ENCODE measurements around the gene GON4L.
"Not testable (repeated sequence)": the region's sequence is repeated elsewhere in the genome, so short reads cannot be mapped to it uniquely, and the experiment has no call there.

GON4L gene

DNA sequence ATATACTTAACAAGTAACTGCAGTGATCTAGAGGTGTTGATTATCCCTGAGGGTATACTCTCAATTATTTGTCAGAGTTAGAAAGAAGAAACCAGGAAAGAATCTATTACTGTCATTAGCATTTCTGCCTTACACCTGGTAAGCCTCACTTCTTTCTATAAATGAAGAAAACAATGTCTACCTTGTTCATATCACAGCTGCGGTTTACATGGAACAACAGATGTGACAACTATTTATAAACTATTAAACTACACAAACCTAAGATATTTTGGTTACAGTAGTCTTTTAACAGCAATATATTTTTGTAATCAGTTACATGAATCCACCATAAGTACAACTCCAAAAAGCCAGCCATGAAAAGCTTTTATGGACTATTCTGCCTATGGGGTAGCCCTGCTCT is 40.7 kb downstream of the GON4L start:
- no peak for DNase-seq

DNA sequence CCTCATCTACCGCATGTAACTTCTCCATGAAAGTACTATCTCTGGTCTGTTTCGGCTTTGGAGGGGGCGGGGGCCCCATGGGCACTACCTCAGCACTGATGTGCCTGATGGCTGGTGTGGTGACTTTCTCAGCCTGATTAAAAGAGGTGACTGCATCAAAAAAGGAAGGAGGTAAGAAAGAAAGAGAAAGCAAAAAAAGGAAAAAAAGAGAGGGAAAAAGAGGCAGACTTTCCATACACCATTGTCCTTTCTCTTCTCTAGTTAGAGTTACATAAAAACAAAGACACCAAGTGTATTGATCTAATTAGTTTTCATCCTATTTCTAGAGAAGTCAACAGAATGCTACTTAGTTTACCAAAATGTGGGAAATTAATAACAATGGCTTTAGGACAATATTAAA is 43.3 kb downstream of the GON4L start:
- no peak for DNase-seq

DNA sequence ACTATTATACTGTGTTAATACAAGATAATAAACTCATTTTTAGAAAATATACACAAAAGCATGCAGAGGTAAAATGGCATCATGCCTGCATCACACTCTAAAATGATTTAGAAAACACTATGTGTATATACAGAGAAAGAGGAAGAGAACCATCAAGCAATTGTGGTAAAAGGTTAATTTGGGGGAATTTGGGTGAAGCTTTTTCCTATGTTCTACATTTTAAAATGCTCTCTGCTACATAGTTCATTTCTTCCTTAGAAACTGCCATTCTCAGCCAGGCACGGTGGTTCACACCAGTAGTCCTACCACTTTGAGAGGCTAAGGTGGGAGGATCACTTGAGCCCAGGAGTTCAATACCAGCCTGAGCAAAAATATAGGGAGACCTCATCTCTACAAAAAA is 44.1 kb downstream of the GON4L start:
- DNase-seq = no peak

DNA sequence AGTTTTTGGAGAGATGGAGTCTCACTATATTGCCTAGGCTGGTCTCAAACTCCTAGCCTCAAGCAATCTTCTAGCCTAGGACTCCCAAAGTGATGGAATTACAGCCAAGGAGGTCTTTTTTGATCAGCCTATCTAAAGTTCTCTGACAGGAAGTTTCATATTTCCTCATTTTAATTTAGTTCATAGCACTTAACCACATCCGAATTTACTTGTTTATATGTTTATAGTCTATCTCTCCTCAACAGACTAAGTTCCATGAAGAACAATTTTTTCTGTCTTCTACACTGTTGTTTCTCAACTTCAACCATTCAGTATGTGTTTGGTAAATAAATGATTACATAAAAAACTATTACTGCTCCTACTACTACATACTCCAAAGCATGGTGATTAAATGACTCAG is 47.9 kb downstream of the GON4L start:
- DNase-seq = no peak

DNA sequence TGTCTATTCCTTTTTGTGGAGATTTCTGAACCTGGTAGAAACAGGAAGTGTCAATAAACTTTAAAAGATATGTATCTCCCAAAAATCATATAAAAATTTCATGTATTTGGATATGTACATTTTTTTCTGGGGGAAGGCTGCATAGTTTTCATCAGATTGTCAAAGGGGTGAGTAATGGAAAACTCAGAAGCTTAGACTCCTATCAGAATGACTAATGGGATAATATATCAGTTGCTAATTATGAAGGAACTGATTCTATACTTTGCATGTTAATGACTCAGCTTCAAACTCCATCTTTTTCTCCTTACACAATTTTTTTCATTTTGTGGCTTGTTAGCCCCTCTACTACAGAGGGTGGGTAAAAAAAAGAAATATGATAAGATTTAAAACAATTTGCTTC is 55.9 kb downstream of the GON4L start:
- no peak for DNase-seq

DNA sequence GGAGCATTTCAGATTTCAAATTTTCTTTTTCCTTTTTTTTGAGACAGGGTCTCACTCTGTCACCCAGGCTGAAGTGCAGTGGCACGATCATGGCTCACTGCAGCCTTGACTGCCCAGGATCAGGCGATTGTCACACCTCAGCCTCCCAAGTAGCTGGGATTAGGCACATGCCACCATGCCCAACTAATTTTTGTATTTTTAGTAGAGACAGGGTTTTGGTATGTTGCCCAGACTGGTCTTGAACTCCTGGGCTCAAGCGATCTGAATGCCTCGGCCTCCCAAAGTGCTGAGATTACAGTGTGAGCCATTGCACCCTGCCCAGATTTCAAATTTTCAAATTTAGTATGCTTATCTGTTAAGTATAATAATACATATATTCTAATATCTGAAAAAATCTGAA is 61.4 kb downstream of the GON4L start:
- DNase-seq = not testable (repeated sequence)

DNA sequence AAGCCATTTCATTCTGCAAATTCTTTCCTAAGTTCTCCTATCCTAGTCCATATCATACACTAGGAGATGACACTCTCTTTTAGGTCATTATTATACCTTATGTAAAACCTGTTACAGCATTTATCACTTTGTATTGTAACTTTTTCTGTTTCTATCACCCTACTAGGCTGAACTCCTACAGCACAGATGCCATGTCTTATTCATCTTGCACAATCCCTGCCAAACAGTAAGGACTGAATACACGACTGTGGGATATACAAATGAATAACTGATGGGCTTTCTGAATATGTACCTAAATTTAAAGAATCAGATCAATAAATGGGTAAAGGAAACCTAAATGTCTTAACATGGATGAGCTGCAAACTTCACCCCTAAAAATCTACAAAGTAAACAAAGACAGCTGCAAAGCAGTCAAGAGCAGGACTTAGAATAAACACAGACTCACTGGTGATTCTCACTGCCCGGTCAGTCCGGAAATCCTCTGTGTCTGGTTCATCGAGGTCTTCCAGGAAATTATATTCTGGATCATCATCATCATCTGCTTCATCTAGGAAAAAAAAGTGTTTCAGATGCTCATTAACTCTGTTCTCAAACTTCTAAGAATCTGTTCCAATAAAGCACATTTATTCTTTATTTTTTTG is 62.3 kb downstream of the GON4L start:
- DNase-seq = no peak

DNA sequence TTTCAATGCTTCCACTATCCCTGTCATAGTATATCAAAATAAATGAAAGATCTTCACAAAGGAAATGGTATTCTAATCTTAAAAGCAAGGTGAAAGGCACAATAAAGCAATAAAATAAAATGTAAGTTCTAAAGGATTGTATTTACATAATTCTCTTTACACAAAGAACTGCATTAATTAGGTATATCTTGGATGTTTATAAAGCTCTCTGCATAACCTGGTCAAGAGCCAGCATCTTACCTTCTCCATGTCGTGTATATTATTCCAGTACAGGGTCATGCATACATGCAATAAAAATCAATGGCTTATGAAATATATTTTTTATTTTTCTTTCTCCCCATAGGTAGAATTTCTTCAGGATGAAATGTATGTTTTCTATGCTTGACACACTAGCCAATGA is 63.8 kb downstream of the GON4L start:
- DNase-seq = no peak

DNA sequence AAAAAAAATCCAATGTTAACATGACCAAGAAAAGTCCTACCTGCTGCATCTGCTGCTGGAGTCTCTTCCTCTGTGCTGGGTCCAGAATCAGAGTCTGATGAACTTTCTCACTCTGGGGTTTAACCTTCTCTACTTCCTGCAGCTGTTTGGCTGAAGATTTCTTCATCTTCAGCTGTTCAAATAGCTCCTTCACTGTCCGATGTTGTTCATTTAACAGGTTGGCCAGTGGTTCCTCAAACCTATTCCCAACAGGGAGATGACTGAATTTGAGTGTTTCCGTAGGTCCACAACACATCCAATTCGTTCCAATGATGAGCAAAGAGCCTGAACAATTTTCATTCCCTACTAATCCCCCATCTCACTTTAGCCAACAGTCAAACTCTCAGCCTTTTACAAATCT is 79.4 kb downstream of the GON4L start:
- DNase-seq = no peak

DNA sequence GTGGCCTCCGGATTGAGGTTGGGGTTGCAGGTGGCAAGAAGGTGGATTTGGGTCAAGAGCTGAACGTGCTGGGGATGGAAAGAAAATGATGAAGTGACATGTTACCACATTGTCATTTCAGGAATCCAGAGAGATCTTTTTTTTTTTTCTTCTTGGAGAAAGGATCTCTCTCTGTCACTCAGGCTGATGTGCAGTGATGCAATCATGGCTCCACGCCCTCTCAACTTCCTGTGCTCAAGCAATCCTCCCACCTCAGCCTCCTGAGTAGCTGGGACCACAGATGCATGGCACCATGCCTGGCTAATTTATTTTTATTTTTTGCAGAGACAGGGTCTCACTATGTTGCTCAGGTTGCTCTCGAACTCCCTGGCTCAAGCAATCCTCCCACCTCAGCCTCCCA is 80.6 kb downstream of the GON4L start:
- DNase-seq = no peak

DNA sequence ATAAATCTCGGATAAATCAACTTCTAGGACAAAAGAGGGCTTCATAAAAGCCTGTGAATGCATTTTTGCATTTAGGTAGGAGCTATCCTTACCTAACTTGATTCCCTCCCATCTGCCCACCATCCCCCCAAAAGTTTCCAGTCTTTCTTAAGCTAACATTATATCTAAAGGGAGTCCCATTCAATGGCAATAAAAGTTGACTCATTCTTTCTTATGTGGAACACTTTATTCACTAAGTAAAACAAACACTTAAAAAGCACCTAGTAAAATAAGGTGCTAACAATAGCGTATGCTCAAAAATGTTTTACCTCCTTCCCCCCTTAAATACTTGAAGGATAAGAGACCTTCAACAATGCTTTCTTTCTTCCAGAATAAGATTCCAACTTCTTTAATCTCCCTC is 83.8 kb downstream of the GON4L start:
- no peak for DNase-seq

DNA sequence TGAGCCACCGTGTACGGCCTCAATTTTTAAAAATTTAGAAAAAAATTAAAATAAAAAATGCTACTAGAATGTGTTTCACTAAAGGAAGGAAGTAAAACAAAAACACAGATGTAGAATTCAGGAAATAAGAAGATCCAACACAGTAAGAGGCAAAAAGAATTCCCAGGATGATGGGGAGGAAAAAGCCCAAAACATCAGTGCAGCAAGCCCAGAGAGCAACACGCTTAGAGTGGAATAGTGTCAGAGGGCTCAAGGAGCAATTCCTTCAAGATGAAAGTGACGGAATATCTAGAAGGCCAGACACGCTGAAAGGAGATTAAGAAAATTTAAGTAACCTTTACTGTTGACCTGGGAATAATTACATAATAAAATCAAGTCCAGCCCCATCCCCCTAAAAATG is 87.8 kb downstream of the GON4L start:
- DNase-seq = no peak

DNA sequence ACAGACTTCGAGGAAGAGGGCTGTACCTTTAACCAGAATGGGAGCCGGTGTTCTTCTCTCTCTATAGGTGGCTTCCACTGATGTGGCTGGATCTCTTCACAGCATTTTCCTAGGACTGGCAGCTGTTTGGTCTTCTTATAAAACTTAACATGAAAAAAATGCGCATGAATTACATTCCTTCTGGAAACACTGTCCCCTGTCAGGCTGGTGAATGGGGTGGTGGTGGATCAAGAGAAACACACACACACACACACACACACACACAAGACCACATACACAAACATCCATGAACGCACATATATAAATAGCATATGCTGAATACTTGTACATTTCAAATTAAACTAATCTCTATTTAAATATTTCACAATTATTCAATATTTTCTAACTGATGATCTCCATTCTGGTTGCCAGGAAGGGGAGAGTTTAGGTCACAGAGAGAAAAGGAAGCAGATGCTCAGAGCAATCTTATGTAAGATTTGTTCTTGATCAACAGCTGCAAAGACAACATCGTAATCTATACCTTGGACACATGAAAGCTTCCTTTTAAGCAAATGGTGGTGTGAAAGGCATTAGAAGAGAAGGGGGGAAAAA is 89.5 kb downstream of the GON4L start:
- DNase-seq = not testable (repeated sequence)

DNA sequence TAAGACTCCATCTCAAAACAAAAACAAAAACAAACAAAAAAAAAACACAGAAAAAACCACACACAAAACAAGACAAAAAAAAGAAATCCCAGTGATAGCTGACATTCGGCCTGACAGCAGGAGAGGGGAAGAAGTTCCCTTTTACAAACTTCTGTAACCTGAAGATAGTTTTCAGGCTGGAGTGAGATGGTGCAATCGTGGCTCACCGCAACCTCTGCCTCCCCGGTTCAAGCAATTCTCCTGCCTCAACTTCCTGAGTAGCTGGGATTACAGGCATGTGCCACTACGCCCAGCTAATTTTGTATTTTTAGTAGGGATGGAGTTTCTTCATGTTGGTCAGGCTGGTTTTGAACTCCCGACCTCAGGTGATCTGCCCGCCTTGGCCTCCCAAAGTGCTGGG is 93.0 kb downstream of the GON4L start:
- DNase-seq = not testable (repeated sequence)

DNA sequence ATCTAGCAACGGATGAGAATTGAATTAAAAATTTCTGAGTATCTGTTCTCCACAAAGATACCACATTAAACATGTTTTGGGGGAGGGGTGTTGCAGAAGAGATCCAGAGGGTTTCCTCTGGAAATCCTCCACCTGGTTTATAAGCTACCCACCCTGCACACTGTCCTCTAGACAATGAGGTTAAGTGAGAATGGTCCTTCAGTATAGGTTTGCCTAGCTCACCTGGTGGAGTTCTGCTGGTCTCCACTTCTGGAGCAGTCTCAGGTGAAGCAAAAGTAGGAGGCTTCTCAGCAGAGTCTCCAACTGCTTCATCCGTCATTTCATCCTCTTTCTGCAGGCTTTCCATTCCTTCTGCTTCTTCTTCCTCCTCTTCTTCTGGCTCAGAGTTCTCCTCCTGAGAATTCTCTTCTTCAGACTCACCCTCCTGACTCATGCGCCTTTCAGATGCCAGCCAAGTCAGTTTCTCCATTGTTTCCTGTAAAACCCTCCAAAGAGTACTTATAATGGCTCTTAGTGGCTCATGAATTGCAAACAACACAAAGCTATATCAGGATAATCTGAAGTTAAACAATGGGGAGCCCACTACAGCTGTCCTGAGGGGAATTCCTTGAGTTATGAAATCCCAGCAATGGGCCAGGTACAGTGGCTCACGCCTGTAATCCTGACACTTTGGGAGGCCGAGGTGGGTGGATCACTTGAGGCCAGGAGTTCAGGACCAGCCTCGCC is 93.8 kb downstream of the GON4L start:
- DNase-seq = not testable (repeated sequence)

DNA sequence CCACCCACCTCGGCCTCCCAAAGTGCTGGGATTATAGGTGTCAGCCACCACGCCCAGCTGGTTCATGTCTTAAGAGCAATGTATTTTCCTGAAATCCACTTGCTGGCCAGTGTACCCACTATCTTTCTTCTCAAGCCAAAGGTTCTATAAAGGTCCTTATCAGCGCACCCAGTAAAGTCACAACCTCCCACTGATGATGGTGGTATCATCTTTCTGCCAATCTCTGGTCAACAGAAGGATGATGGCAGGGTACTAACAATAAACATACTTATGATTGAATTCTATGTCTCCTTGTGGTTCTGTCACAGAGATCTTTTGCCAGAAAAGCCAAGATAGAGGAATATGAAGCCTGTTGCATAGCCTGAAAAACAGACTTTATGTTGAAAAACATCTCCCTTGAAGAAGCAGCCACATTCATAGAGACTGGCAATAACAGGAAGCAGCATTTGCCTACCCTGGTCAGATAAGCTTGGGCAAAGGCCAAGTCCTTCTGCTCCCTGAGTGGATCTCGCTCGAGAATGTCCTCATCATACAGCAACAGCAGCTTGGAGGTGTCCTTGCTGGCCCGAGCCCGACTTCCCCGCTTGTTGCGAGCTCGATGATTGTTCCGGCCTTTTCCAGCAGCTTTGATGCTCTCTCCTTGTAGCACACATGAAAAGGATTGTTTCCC is 95.1 kb downstream of the GON4L start:
- DNase-seq = no peak

DNA sequence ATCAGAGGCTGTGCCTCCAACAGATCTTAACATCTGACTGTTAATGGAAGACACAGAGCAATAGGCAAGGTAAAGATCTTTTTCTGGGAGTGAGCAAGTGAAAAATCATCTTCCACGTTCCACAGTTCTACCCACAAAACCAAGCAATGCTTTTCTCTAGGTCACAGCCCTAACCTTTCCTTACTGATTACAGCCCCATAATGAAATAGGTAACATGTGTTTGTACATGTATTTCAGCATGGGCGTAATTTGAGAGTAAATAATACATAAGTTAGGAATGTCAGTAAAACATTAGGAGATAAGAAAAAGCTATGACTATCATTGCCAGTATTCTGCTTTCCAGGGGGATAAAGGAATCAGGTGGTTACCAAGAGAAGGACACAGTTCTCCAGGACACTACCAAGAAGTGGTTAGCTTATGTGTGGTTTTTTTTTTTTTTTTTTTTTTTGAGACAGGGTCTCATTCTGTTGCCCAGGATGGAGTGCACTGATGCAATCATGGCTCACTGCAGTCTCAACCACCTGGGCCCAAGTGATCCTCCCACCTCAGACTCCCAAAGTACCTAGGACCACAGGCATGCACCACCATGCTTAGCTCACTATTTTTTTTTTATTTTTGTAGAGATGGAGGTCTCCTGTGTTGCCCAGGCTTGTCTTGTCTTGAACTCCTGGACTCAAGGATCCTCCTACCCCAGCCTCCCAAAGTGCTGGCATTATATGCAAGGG is 96.1 kb downstream of the GON4L start:
- no peak for DNase-seq

DNA sequence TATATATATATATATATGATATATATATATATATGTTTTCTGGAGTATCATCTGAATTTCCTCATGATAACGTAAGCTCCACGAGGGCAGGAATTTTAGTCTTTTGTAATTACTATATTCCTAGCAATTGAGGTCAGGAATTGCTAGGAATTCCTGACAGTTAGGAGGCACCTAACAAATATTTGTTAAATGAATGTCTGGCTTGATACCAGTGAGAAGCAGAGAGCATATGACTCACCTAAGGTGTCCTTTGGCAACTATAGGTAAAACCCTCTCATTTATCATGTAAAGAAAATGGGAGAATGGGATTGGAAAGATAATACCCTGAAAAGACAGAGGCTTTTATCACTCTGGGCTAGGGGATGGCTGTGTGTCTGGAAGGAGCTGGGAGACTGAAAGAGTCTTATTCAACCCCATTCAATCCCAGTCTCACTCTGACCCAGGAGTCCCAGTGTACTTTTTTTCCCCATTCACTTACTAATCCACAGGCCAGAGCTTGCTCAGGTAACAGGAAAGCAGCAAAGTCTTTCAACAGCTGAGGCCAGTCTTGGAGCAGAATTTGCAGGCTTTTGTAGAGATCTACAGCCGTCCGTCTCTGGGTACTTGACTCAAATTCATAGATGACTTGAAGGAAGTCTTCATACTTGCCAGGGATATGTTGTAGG is 96.9 kb downstream of the GON4L start:
- DNase-seq = no peak

DNA sequence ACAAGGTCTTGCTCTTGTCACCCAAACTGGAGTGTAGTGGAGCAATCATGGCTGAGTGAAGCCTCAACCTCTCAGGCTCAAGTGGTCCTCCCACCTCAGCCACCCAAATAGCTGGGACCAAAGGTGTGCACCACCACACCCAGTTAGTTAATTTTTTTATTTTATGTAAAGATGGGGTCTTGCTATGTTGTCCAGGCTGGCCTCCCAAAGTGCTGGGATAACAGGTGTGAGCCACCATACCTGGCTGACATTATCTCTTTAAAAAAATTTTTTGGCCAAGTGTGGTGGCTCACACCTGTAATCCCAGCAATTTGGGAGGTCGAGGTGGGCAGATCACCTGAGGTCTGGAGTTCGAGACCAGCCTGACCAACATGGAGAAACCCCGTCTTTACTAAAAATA is 98.0 kb downstream of the GON4L start:
- not testable (repeated sequence) for DNase-seq

DNA sequence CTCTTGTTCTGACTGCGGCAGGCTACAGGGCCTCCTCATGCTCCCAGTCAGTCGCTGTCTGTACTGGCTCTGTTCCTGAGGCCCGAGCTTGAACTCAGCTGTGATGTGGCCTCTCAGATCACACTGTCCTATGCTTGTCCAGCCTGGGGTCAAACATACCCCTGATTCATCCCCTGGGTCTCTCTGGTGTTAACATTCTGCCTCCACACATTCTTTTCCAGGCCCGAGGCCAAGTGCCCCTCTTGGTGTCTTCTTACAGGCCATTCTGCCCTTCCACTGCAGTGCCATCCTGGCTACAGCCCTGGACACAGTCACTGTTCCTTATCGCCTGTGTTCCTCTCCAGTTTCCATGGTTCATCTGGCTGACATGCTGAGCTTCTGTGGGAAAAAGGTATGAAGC is 108.9 kb downstream of the GON4L start:
- DNase-seq = not testable (repeated sequence)

DNA sequence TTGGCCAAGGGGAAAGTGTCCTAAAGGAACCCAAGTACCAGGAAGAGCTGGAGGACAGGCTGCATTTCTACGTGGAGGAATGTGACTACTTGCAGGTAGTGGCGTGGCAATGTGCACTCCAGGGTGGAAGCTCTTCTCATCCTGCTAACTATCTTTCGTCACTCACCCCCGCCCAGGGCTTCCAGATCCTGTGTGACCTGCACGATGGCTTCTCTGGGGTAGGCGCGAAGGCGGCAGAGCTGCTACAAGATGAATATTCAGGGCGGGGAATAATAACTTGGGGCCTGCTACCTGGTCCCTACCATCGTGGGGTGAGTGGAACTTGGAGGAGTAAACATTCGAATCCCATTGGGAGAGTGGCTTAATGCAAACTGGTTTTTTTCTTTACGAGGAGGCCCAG is 109.4 kb downstream of the GON4L start:
- not testable (repeated sequence) for DNase-seq

Measured in stimulated activated CD4-positive, alpha-beta T cell treated with anti-CD3 and anti-CD28 coated beads, Interleukin-4, amount 100 ng/mL, for 1 hour (primary cell).